Transverse colon (tissue), 4 donors: Measurements from ENCODE around the gene LRP1B. TPM values are rescaled to one million over a fixed set of nuclear protein-coding genes. Genes with fewer than 3 reads are reported as not detected.
"Not testable (repeated sequence)": the region's sequence is repeated elsewhere in the genome, so short reads cannot be mapped to it uniquely, and the experiment has no call there.

Experiments
- DNase-seq: peaks from one replicate; pipeline ENCODE4 v3.0.0-alpha.2; 2019
- H3K27ac ChIP-seq, 4 donors: fragments of 200-600 bp; sonication (generic); 2 replicates each; pipeline ENCODE4 v1.5.1; 2016 to 2018; ENCODE audit warnings: inconsistent platforms in 4 of 4
- H3K27me3 ChIP-seq: fragments of 200-600 bp; sonication (generic); 2 replicates; pipeline ENCODE4 v1.5.1; 2017; ENCODE audit warnings: inconsistent platforms
- H3K36me3 ChIP-seq, 4 donors: fragments of 200-600 bp; sonication (generic); 2 replicates each; pipeline ENCODE4 v1.5.1; 2017 to 2019; ENCODE audit warnings: inconsistent platforms in 4 of 4
- H3K4me1 ChIP-seq, 4 donors: fragments of 200-600 bp; sonication (generic); 2 replicates each; pipeline ENCODE4 v1.5.1; 2017 to 2020; ENCODE audit warnings: inconsistent platforms in 4 of 4
- H3K4me3 ChIP-seq, 4 donors: fragments of 200-600 bp; sonication (generic); 1 replicate in 1 of 4; 2 replicates in 3 of 4; pipeline versions ENCODE4 v1.5.1 to v1.6.1; 2017 to 2019; ENCODE audit warnings: inconsistent platforms in 4 of 4
- H3K9me3 ChIP-seq, 2 donors: fragments of 200-600 bp; sonication (generic); 2 replicates each; pipeline ENCODE4 v1.5.1; 2017 to 2019; ENCODE audit warnings: inconsistent platforms in 2 of 2
- CTCF ChIP-seq, 5 experiments: fragments of 200-600 bp in 3 of 5; fragments of 450-650 bp in 2 of 5; sonication (generic) in 3 of 5; IDR thresholded peaks; 1 replicate in 2 of 5; 2 replicates in 3 of 5; pipeline ENCODE4 v1.5.1; 2016 to 2017; ENCODE audit warnings: antibody characterized with exemption in 5 of 5, inconsistent platforms in 3 of 5, mild to moderate bottlenecking in 2 of 5, moderate library complexity in 1 of 5
- EP300 ChIP-seq: sonication (generic); formaldehyde crosslinking; IDR thresholded peaks from one replicate; pipeline ENCODE4 v1.6.1; 2017; ENCODE audit warnings: antibody characterized with exemption, low read depth
- POLR2A ChIP-seq: fragments of 450-650 bp; IDR thresholded peaks from one replicate; pipeline ENCODE4 v1.6.1; 2016; ENCODE audit warnings: antibody characterized with exemption, mild to moderate bottlenecking, moderate library complexity
- POLR2AphosphoS5 ChIP-seq, 3 donors: sonication (generic); formaldehyde crosslinking; IDR thresholded peaks; one replicate each; pipeline ENCODE4 v1.6.1; 2016; ENCODE audit warnings: antibody characterized with exemption in 3 of 3
- WGBS, 2 donors: methylation state at CpG; one replicate each; pipeline ENCODE4 v1.1.5; 2018; ENCODE audit warnings: low coverage in 1 of 2; 5-methylcytosine and 5-hydroxymethylcytosine counted together
- in situ Hi-C, 4 donors: fragments of 200-750 bp; cut with MboI; loops; one replicate each; pipeline versions ENCODE4 v1.15.0 to v1.15.1; 2017; ENCODE audit warnings: low sequenced_read_pairs in 3 of 4, low pct_ligation_motif_present in 1 of 4, low pct_unique_long_range_greater_than_20kb in 1 of 4
- intact Hi-C: fragments of 100-400 bp; cut with DNase I; formaldehyde crosslinking; loops from one replicate; pipeline ENCODE4 v1.15.1; 2023; ENCODE audit warnings: low total_unique reads
- total RNA-seq, 4 donors: library from RNA; depleted of rRNA; stranded (reverse); fragments of >200 nt; gene quantifications; one replicate each; pipeline ENCODE4 v1.1.0, GENCODE V29; 2016

LRP1B gene
- total RNA-seq, 4 donors from 2014 or later, result 0.48 to 5.4 (median 0.82) TPM; not detected in 1

- H3K9me3 ChIP-seq, result no peaks in the 10 kb centered on the region
- WGBS, 2 donors, result 87 to 90% methylated on average over 2 of the region's 2 CpGs
- no peak overlapping the region for H3K4me3 ChIP-seq
- no peak for DNase-seq
- H3K27me3 ChIP-seq, result no peaks in the 10 kb centered on the region
- in situ Hi-C loops, result no loop called here
- TF ChIP-seq EP300 (no peak), POLR2AphosphoS5 (IDR thresholded peaks at IDR 0.05) (no peak), POLR2A (no peak), CTCF (IDR thresholded peaks at IDR 0.05) (no peak)
- no peaks in the 10 kb centered on the region for H3K36me3 ChIP-seq
- H3K4me1 ChIP-seq, result no peaks in the 10 kb centered on the region
- no peak overlapping the region for H3K27ac ChIP-seq
- intact Hi-C loops, result no loop called here
These were observed 42.7 kb downstream of the LRP1B start for GRCh38 chr2:142088058-142088568.

- H3K9me3 ChIP-seq, H3K27ac ChIP-seq, H3K27me3 ChIP-seq, in situ Hi-C loops, H3K36me3 ChIP-seq, DNase-seq, H3K4me1 ChIP-seq, H3K4me3 ChIP-seq, intact Hi-C loops: not testable (repeated sequence)
- 55 to 63% methylated on average over 2 of the region's 2 CpGs for WGBS, 2 donors
These were observed 43.2 kb downstream of the LRP1B start for GRCh38 chr2:142087585-142087984.

- no peak for DNase-seq
- no peaks in the 10 kb centered on the region for H3K36me3 ChIP-seq
- no peak overlapping the region for H3K4me3 ChIP-seq
- no peaks in the 10 kb centered on the region for H3K27me3 ChIP-seq
- intact Hi-C loops, result no loop called here
- H3K9me3 ChIP-seq, result no peaks in the 10 kb centered on the region
- in situ Hi-C loops, result no loop called here
- 67 to 90% methylated on average over 3 of the region's 3 CpGs for WGBS, 2 donors
- TF ChIP-seq POLR2A (no peak), EP300 (no peak), CTCF (IDR thresholded peaks at IDR 0.05) (no peak), POLR2AphosphoS5 (IDR thresholded peaks at IDR 0.05) (no peak)
- no peaks in the 10 kb centered on the region for H3K4me1 ChIP-seq
- no peak overlapping the region for H3K27ac ChIP-seq
These were observed 48.4 kb downstream of the LRP1B start for GRCh38 chr2:142082368-142082767.

GRCh38 chr2:142076317-142076716 is 54.5 kb downstream of the LRP1B start:
- TF ChIP-seq POLR2A (no peak), CTCF (IDR thresholded peaks at IDR 0.05) (no peak), EP300 (no peak), POLR2AphosphoS5 (IDR thresholded peaks at IDR 0.05) (no peak)
- intact Hi-C loops, result no loop called here
- no peak overlapping the region for H3K4me3 ChIP-seq
- no peaks in the 10 kb centered on the region for H3K27me3 ChIP-seq
- no peaks in the 10 kb centered on the region for H3K9me3 ChIP-seq
- no peaks in the 10 kb centered on the region for H3K4me1 ChIP-seq
- no peaks in the 10 kb centered on the region for H3K36me3 ChIP-seq
- DNase-seq, result no peak
- H3K27ac ChIP-seq, result no peak overlapping the region
- WGBS, 2 donors, result 31 to 38% methylated on average over 2 of the region's 2 CpGs
- in situ Hi-C loops, result no loop called here

- TF ChIP-seq CTCF (IDR thresholded peaks at IDR 0.05), result no peak
- no peak for TF ChIP-seq POLR2AphosphoS5 (IDR thresholded peaks at IDR 0.05)
- TF ChIP-seq POLR2A, result no peak
- no peak for TF ChIP-seq EP300
- in situ Hi-C loops, result no loop called here
- no peak overlapping the region for H3K4me3 ChIP-seq
- no peaks in the 10 kb centered on the region for H3K36me3 ChIP-seq
- WGBS, 2 donors, result 48 to 58% methylated on average over 2 of the region's 2 CpGs
- no peak for DNase-seq
- intact Hi-C loops, result no loop called here
- H3K27me3 ChIP-seq, result no peaks in the 10 kb centered on the region
- no peaks in the 10 kb centered on the region for H3K4me1 ChIP-seq
- no peaks in the 10 kb centered on the region for H3K9me3 ChIP-seq
- H3K27ac ChIP-seq, result no peak overlapping the region
These were observed 55.0 kb downstream of the LRP1B start for GRCh38 chr2:142075826-142076225.
